ENCODE results near the gene BLVRA. TPM values are rescaled to one million over a fixed set of nuclear protein-coding genes. Genes with fewer than 3 reads are reported as not detected.

BLVRA gene
- total and polyA plus RNA-seq, 7 donors: 22.9 to 105 (median 60.4) TPM

DNA sequence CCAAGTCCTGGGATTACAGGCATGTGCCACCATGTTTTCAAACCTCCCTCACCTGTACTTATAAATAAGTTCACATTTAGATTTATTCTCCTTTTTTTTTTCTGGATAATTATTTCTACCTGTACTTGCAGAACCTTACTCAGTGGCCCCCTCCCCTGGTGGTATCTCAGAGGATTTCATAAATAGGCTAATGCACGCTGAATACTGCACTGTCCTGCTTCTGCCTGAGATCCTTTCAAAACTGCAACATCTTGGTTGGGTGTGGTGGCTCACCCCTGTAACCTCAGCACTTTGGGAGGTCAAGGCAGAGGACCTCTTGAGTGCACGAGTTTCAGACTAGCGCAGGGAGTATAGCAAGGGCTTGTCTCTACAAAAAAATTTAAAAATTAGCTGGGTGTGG lies 4.6 kb upstream of the BLVRA start:
- intact Hi-C loops (cut with DNase I): no loop called here
- Histone ChIP-seq H3K4me3 (no peak overlapping the region), H3K36me3 (no peaks in the 10 kb centered on the region), H3K4me1 (peaks cover 0 to 5% (median 3%) of the 10 kb centered on the region in 4 donors), H3K27me3 (no peaks in the 10 kb centered on the region), H3K9me3 (no peaks in the 10 kb centered on the region), H3K27ac (no peak overlapping the region)
- TF ChIP-seq POLR2AphosphoS5 (IDR thresholded peaks at IDR 0.05): no peak
- TF ChIP-seq EP300 (IDR thresholded peaks at IDR 0.05): no peak
- TF ChIP-seq, protein P1, sequence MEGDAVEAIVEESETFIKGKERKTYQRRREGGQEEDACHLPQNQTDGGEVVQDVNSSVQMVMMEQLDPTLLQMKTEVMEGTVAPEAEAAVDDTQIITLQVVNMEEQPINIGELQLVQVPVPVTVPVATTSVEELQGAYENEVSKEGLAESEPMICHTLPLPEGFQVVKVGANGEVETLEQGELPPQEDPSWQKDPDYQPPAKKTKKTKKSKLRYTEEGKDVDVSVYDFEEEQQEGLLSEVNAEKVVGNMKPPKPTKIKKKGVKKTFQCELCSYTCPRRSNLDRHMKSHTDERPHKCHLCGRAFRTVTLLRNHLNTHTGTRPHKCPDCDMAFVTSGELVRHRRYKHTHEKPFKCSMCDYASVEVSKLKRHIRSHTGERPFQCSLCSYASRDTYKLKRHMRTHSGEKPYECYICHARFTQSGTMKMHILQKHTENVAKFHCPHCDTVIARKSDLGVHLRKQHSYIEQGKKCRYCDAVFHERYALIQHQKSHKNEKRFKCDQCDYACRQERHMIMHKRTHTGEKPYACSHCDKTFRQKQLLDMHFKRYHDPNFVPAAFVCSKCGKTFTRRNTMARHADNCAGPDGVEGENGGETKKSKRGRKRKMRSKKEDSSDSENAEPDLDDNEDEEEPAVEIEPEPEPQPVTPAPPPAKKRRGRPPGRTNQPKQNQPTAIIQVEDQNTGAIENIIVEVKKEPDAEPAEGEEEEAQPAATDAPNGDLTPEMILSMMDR (IDR thresholded peaks at IDR 0.05): no peak
- no peak for TF ChIP-seq POLR2A (IDR thresholded peaks at IDR 0.05)
- DNase-seq: no peak
- WGBS, 2 donors: 86 to 91% methylated on average over 3 of the region's 3 CpGs

DNA sequence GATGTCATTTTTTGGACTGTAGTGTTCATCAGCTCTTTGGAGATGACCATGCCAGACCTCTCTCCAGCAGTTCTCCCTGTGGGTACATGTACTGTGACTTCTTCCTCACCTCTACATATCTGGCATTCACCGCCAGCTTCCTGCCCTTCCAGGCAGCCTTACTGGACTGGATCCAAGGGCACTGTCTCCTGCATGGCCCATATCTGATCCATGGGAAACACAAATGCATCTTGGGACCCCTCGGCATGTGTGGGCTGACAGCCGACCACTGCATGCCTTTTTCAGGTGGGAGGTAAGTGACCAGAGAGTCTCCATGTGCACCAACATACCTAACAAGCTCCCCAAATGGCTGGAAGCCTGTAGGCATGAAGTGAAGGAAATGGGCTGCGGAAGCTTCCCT lies 3.9 kb upstream of the BLVRA start:
- no peak for DNase-seq
- intact Hi-C loops (cut with DNase I): no loop called here
- Histone ChIP-seq H3K36me3 (no peaks in the 10 kb centered on the region), H3K27me3 (no peaks in the 10 kb centered on the region), H3K27ac (no peak overlapping the region), H3K4me1 (peaks cover 0 to 12% (median 6%) of the 10 kb centered on the region in 4 donors), H3K9me3 (no peaks in the 10 kb centered on the region), H3K4me3 (no peak overlapping the region)
- 89 to 94% methylated on average over 4 of the region's 4 CpGs for WGBS, 2 donors
- TF ChIP-seq POLR2A (IDR thresholded peaks at IDR 0.05) (no peak), EP300 (IDR thresholded peaks at IDR 0.05) (no peak), POLR2AphosphoS5 (IDR thresholded peaks at IDR 0.05) (no peak)
- TF ChIP-seq, protein P1 (IDR thresholded peaks at IDR 0.05): no peak

DNA sequence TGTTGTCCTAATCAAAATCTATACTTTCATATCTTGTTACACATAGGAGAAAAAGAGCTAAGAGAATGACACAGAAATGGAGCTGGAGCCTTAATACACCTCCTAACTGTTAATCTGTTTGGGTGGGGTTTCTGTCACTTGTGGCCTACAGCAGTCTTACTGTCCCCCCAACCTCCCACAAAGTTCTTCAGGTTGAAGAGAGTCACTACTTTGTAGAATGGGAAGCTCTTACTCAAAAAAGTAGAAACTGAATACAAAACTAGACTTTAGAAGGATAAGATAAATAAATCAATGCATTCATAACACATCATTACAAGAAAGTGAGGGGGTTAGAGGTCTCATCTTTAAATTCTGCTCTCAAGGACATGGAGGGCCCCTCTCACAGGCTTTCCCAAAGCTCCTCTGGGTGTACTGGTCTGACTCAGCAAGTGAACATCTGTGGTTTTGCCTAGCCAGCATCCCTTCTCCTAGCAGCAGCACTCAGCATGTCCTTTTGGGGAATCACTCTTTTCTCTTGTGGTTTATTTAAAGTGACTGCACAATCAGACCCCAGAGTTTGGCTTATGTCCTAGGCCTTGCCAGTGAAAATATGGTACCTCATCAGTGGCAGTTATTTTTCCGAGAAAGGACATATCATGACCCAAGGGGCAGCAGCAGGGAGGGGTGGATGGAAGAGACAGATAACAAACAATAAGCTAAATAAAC lies 2.0 kb upstream of the BLVRA start:
- 86 to 92% methylated on average over 1 of the region's 1 CpG for WGBS, 2 donors
- Histone ChIP-seq H3K9me3 (no peaks in the 10 kb centered on the region), H3K4me1 (peaks cover 0 to 18% (median 11%) of the 10 kb centered on the region in 4 donors), H3K27ac (no peak overlapping the region), H3K36me3 (no peaks in the 10 kb centered on the region), H3K27me3 (no peaks in the 10 kb centered on the region), H3K4me3 (no peak overlapping the region)
- DNase-seq: no peak
- intact Hi-C loops (cut with DNase I): no loop called here
- TF ChIP-seq EP300 (IDR thresholded peaks at IDR 0.05): no peak
- no peak for TF ChIP-seq POLR2AphosphoS5 (IDR thresholded peaks at IDR 0.05)
- TF ChIP-seq, protein P1 (IDR thresholded peaks at IDR 0.05): no peak
- TF ChIP-seq POLR2A (IDR thresholded peaks at IDR 0.05): no peak

DNA sequence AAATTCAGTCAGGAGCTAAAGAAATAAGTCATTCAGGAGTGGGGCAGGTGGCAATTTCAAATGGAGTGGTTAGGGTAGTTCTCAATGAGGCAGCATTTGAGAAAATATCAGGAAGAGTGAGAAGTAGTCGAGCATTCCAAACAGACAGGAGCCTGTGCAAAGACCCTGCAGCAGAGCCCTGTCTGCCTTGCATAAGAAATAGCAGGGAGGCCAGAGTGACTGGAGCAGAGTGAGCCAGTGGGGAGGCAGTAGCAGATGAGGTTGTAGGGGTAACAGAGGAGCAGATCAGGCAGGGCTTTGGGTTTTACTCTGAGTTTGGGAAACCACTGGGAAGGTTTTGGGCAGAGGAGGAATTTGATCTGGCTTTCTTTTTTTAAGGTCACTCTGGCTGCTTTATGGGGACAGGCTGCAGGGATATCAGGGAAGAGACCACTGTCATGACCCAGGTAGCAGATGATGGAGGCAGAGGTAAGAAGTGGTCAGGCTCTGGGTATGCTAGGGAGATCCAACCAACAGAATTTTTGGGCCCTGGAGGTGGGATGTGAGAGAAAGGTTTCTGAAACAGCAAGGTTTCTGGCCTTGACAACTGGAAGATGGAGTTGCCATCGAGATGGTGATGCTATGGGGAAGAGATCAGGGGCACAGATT lies 1.3 kb upstream of the BLVRA start:
- H3K9me3 ChIP-seq: no peaks in the 10 kb centered on the region
- DNase-seq: no peak
- intact Hi-C loops (cut with DNase I): no loop called here
- no peak for TF ChIP-seq POLR2AphosphoS5 (IDR thresholded peaks at IDR 0.05)
- TF ChIP-seq POLR2A (IDR thresholded peaks at IDR 0.05): no peak
- TF ChIP-seq EP300 (IDR thresholded peaks at IDR 0.05): no peak
- TF ChIP-seq, protein P1 (IDR thresholded peaks at IDR 0.05): no peak
- H3K4me1 ChIP-seq: peaks cover 0 to 18% (median 14%) of the 10 kb centered on the region in 4 donors
- no peaks in the 10 kb centered on the region for H3K36me3 ChIP-seq
- H3K27me3 ChIP-seq: no peaks in the 10 kb centered on the region
- peak overlapping the region in 1 of 4 donors; percentile 82 for H3K27ac ChIP-seq
- no peak overlapping the region for H3K4me3 ChIP-seq
- 65 to 86% methylated on average over 2 of the region's 2 CpGs for WGBS, 2 donors
